Glomerular visceral epithelial cell (primary cell): ENCODE results near the gene VSIG10.
A peak's percentile ranks its signal among the peaks of the same experiment; 100 is the strongest.
"Not testable (repeated sequence)": the region's sequence is repeated elsewhere in the genome, so short reads cannot be mapped to it uniquely, and the experiment has no call there.

ENCODE experiments used
- DNase-seq: peaks from one replicate; pipeline ENCODE4 v3.0.0-alpha.2; 2016; ENCODE audit errors: extremely low spot score

Gene VSIG10

GRCh38 chr12:118107694-118108093 is 3.9 kb upstream of the VSIG10 start:
- DNase-seq: no peak

GRCh38 chr12:118107011-118107410 is 3.2 kb upstream of the VSIG10 start:
- DNase-seq: no peak

GRCh38 chr12:118103201-118103600 is 610 bp downstream of the VSIG10 start:
- peak; percentile 9 for DNase-seq

GRCh38 chr12:118102609-118103008 is 1.2 kb downstream of the VSIG10 start:
- DNase-seq: no peak

- DNase-seq: peak; percentile 88
These were observed 1.7 kb downstream of the VSIG10 start for GRCh38 chr12:118102070-118102469.

GRCh38 chr12:118101051-118101450 is 2.8 kb downstream of the VSIG10 start:
- no peak for DNase-seq

GRCh38 chr12:118098911-118099671 is 4.7 kb downstream of the VSIG10 start:
- no peak for DNase-seq

- DNase-seq: no peak
These were observed 5.4 kb downstream of the VSIG10 start for GRCh38 chr12:118098401-118098800.

GRCh38 chr12:118094039-118094438 is 9.8 kb downstream of the VSIG10 start:
- no peak for DNase-seq

- no peak for DNase-seq
These were observed 14.0 kb downstream of the VSIG10 start for GRCh38 chr12:118089782-118090181.

GRCh38 chr12:118082161-118082560 is 21.6 kb downstream of the VSIG10 start:
- no peak for DNase-seq

GRCh38 chr12:118081521-118081920 is 22.3 kb downstream of the VSIG10 start:
- not testable (repeated sequence) for DNase-seq

GRCh38 chr12:118073768-118074167 is 30.0 kb downstream of the VSIG10 start:
- no peak for DNase-seq

GRCh38 chr12:118070650-118071049 is 33.2 kb downstream of the VSIG10 start:
- DNase-seq: no peak

- DNase-seq: no peak
These were observed 35.4 kb downstream of the VSIG10 start for GRCh38 chr12:118068445-118068844.

- DNase-seq: no peak
These were observed 38.4 kb downstream of the VSIG10 start for GRCh38 chr12:118065380-118065779.

- no peak for DNase-seq
These were observed 39.2 kb downstream of the VSIG10 start for GRCh38 chr12:118064608-118065007.

GRCh38 chr12:118063576-118064391 is 40.0 kb downstream of the VSIG10 start:
- no peak for DNase-seq

- peak; percentile 61 for DNase-seq
These were observed 41.7 kb downstream of the VSIG10 start for GRCh38 chr12:118061873-118062843.

- peak; percentile 75 for DNase-seq
These were observed 42.6 kb downstream of the VSIG10 start, which contains the start of gene WSB2 for GRCh38 chr12:118061011-118061872. Gene WSB2 (minus strand): TSS chr12:118061179. CDS start chr12:118061048, 131 bp downstream.
